GM08714 (cell line): ENCODE results near the gene EED.

Experiments
- H3K4me3 ChIP-seq: fragments of 200-500 bp; sonication (Bioruptor generic); 2 replicates; pipeline ENCODE4 v1.5.1; 2014; ENCODE audit warnings: mild to moderate bottlenecking, low read length, inconsistent platforms
- ZNF274 ChIP-seq: IDR thresholded peaks from 2 replicates; pipeline ENCODE4 v1.6.1; 2012; ENCODE audit warnings: mild to moderate bottlenecking, low read depth, low read length

EED gene

DNA sequence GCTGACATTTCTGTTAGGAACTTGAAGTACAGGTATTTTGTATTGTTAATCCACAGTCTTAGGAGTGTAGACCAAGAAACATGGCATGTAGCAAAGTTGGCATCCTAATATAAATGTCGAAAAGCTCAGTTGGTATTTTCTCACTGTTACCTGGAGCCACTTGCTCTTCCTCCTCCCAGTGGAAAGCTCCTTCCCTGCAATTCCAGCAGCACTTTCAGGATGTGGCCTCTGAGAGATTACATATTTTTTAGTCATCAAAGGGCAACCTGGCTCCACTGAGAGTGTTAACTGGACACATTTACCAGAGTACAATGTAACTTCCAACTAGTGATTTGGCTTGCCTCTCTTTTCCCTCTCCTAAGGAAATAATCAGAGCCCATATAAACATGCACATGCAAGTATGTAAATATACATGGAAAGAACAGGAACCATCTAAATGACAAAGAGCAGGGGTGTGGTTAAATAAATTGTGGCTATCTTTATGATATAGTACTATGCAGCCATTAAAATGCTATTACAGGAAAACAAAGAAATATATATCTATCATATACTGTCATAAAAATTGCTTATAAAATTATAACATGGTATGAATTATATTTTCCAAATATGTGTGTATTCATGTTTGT lies 14.3 kb upstream of the EED start:
- H3K4me3 ChIP-seq, result no peak overlapping the region
- TF ChIP-seq ZNF274, result no peak

DNA sequence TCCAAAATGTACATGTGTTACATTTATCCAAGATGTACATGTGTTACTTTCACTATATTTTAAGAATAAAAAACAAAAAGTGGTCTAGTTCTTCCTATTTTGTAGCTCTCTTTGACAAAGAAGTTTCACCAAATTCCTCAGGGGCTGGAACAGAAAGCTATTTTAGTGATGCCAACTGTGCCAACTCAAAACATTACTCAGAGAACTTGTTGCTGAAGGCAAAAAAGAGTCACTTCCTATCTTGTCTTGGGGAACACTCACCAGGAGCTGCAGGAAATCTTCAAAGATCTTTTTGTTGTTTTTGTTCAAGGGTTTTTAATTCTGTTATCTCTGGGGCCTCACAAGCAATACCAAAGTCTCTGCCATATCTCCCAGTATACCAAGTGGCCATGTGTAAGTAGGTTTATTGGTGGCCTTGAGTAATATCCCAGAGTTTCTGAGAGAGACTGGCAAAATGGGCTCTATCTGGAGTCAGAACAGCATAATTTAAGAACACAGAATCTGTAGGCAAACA lies 13.6 kb upstream of the EED start:
- H3K4me3 ChIP-seq, result no peak overlapping the region
- TF ChIP-seq ZNF274, result no peak

DNA sequence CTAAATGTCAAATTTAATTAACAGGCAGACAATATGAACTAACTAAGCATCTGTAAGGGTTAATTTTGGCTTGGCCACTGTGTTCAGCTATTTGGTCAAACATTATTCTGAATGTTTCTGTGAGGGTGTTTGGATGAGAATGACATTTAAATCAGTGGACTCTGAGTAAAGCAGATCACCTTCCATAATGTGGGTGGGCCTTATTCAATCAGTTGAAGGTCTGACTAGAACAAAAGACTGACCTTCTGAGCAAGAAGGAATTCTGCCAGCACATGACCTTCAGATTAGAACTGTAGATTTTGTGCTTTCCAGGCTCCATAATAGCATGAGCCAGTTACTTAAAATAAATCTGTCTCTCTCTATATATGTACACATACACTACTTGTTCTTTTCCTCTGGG lies 12.0 kb upstream of the EED start:
- TF ChIP-seq ZNF274, result no peak
- no peak overlapping the region for H3K4me3 ChIP-seq

DNA sequence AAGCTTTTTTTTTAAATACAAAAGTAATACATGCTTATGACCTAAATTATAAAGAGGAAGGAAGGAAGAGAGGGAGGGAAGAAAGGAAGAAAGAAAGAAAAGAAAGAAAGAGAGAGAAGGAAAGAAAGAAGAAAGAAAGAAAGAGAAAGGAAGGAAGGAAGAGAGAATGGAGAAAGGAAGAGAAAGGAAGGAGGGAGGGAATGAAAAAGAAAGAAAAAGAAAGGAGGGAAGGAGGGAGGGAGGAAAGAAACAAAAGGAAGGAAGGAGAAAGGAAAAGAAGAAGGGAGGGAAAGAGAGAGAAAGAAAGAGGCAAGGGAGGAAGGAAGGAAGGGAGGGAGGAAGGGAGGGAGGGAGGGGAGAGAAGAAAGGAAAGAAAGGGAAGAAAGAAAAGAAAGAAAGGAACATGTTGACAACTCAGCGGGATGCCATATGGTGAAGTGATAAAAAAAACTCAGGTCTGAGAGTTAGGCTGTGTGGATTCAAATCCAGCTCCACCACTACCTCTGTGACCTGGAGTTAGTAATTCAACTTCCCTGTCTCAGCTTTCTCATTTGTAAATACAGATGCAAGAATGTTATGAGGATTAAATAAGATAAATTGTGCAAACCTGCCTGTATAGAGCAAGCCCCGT lies 9.6 kb upstream of the EED start:
- no peak overlapping the region for H3K4me3 ChIP-seq
- no peak for TF ChIP-seq ZNF274

DNA sequence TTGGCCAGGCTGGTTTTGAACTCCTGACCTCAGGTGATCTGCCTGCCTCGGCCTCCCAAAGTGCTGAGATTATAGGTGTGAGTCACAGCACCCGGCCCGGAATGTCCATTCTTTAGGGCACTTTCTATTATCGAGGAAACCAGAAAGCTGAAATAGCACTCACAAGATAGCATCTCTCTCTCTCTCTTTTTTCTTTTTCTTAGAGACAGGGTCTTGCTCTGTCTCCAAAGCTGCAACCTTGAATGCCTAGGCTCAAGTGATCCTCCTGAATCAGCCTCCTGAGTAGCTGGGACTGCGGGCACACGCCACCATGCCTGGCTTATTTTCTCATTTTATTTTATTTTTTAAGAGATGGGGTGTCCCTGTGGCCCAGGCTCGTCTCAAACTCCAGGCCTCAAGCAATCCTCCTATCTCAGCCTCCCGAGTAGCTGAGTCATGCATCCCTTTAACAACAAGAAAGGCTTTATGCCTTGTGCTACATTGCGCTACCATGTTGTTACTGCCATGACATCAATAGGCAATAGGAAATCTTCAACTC lies 7.2 kb upstream of the EED start:
- H3K4me3 ChIP-seq, result no peak overlapping the region
- no peak for TF ChIP-seq ZNF274

DNA sequence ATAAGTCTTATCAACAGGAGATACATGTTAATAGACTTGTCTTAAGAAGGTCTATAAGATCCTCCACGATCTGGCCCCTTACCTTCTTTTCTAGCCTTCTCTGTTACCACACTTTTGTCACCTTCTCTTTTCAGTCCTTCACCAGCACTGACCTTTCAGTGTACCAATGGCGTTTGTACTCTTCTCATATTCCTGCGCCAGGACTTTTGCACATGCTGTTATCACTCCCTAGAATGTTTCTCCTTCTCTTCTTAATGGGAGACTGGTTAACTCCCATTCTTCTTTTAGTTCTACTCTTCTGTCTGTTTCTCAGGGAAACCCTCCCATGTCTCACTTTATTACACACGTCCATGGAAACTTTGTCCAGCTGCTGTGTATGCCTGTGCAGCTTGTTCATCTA lies 4.4 kb upstream of the EED start:
- H3K4me3 ChIP-seq, result no peak overlapping the region
- TF ChIP-seq ZNF274, result no peak

DNA sequence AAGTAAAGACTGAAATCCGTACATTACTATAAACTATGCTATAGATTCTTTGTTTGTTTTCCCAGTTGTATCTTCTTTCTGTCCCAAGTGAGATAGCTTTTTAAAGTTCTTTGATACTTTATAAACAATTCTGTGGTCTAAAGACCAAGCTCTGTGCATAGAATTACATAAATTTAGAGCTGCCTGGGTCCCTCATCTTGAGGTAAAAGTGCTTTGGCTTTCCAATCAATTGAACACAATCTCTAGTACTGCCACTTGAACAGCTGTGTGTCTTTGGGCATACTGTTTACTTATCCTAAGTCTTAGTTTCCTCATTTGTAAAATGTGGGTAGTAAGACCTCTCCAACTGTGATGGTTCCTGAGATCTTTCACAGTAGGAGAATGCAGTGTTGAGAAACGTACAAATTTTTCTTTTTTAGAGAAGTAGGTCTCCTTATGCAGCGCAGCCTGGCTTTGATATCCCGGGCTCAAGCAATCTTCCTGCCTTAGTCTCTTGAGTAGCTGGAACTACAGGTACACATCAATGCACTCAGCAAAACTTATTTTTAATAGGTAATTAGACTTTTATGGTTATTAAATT lies 2.5 kb upstream of the EED start:
- H3K4me3 ChIP-seq, result no peak overlapping the region
- TF ChIP-seq ZNF274, result no peak

DNA sequence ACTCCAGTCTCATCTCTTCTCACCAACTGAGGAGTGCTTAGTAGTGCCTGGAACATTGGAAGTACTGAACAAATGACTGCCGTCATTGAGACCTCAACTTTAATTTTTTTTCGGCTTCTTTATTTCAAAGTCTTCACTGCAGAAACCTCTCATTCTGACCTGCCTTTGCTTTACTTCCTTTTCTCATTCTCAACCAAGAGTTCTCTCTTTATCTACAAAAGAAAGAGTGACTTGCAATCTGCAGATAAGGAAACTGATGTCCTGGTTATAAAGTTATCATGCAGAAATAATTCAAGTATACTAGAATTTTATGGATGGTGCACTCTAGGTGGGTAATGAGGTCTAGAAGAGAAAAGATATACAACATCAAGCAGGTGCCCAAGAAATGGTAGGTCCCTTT lies 1.2 kb upstream of the EED start:
- TF ChIP-seq ZNF274, result no peak
- H3K4me3 ChIP-seq, result no peak overlapping the region

DNA sequence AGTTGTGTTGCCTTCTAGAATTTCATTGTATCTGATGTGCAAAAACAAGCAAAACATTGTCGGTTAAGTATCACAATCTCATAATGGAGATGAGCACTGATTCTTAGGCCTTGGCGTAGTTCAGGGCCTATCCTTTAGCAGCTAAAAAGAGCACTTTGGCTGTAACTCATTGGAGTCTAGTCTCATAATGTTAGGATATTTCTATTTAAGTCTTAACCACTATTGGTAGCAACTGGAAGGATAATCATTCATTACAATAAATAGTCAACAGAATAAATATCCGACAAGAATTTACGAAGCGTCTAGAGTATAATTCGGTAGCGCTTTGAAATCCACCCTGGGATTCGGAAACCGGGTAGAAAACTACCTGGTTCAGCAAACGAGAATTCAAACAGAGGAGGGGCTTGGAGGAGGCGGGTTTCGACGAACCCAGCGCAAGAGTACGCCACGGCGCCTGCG lies 461 bp upstream of the EED start:
- peak overlapping the region; percentile 99 for H3K4me3 ChIP-seq
- TF ChIP-seq ZNF274, result no peak

DNA sequence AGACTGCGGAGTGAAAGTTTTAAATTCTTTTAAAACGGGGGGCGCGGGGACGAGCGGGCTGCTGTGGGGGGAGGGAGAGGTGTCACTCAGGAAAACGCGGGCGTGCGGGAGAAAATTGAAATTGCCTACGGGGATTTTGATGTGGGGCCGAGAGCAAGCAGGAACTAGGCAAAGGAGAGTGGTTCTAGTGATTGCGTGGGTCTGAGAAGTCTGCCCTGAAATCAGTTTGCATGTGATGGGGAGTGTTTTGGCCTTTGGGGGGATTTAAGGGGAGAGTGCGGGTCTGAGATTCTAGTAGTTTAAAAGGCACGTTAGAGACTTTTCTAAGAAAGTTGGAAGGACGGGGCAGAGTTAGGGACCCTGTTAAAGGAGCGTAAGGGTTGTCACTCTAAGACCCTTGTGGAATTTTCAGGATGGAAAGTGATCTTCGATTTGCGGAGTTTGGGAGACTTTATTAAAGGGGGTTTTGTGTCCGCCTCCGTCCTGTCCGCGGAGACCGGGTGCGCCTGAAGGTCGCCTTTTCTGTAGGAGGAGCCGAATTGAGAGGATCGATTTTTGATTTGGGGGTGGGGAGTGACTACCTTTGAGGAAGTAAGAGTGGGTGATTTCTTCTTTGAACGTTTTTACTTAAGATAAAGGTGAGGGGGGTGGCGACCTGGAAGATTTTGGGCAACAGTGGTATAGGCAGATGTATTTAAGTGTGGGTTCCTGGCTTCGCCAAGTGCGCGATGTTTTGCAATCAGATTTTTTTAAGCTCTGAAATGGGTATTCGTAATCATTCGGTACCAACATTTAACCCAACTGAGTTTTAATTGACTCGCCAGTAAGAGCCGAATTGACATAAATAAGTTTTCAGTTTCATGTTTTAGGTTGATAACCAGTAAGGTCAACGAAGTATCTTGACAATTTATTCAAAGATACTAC lies 1.1 kb downstream of the EED start:
- peak overlapping the region; percentile 99 for H3K4me3 ChIP-seq
- TF ChIP-seq ZNF274, result no peak

DNA sequence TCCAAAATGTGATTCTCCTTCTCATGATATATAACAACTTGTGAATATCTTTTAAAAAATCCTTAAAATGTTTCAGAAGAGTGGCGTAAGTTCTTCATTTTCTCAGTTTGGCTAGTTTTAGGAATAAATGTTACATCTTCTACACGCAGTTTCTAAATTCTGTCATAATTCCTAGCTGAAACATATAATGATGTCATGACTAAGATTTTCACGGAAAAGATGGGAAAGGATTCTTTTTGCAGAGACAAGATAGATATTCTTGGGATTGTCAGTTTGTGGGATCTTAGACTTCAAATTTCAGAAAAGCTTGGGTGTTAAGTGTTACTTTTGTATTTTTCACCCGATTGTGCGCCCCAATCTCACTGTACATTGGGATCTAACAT lies 1.7 kb downstream of the EED start:
- H3K4me3 ChIP-seq, result peak overlapping the region; percentile 99
- TF ChIP-seq ZNF274, result no peak

DNA sequence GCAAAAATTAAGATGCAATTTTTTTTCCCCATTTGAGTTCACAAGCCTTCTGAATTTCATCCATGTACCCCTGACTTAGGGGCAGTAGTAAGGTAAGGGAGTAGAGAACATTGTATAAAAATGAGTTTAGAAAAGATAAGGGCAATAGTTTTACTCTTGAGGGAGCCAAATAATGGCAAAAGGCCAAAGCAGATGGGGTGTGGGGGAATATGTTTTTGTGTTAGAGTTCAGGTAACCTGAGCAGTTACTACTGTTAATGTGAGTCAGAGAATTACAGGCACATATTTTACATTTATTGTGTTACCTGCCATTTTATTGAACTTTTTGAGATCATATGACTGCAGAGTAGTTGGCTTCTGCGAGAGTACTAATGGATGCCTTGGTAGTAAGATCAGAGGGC lies 3.1 kb downstream of the EED start:
- H3K4me3 ChIP-seq, result peak overlapping the region; percentile 44
- TF ChIP-seq ZNF274, result no peak

DNA sequence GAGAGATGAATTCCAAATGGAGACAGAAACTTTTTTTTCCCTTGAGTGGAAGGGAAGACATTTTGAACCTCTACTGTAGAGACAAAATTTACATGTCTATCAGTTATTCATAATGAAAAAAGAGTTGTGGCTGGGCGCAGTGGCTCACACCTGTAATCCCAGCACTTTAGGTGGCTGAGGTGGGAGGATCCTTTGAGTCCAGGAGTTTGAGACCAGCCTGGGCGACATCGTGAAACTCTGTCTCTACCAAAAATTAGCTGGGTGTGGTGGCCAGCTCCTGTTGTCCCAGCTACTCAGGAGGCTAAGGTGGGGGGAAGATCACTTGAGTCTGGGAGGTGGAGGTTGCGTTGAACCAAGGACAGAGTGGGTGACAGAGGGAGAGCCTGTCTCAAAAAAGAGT lies 4.1 kb downstream of the EED start:
- H3K4me3 ChIP-seq, result no peak overlapping the region
- TF ChIP-seq ZNF274, result no peak

DNA sequence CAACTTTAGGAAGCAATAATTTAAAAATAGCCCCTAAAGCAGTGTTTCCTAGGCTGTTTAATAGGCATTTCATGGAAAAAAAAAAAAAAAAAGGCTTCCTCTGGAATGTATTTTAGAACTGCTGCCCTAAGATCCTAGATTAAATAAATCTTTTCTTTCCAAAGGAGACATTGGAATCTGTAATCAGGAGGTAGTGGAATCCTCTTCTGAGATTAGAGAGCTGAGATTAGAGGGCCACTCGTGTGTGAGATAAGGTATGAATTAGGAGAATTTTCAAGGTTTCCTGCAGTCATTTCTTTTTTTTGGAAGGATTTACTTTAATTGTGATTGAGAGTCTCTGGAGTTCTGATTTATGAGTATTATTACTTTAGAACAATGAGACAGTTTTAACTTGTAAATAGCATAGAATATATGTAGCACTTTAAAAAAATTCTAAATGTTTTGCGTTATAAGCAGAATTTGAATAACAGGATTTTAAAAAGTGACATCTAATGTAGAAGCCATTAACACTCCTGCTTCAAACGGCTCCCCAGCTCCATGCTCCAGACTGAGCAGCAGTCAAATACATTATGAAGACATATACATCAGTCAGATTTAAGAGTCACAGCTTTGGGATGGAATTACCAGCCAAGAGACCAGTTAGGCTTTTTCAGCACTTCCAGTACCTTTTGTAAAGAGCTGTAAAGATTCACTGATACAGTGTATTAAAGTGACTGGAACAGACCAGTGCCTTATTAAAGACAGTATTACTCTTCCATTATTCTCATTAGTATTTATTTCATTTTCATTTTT lies 5.0 kb downstream of the EED start:
- H3K4me3 ChIP-seq, result no peak overlapping the region
- no peak for TF ChIP-seq ZNF274
